Tongue (tissue), 2 donors: ENCODE data around the gene INPP5J. TPM values are rescaled to one million over a fixed set of nuclear protein-coding genes. Genes with fewer than 3 reads are reported as not detected.
A peak's percentile ranks its signal among the peaks of the same experiment; 100 is the strongest.
"Not testable (repeated sequence)": the region's sequence is repeated elsewhere in the genome, so short reads cannot be mapped to it uniquely, and the experiment has no call there.

Experiments used
- DNase-seq: peaks from one replicate; pipeline ENCODE4 v3.0.0-alpha.2; 2015
- total RNA-seq: library from RNA; depleted of rRNA; stranded (reverse); fragments of >200 nt; gene quantifications from one replicate; pipeline ENCODE4 v1.2.3, GENCODE V29; 2014

INPP5J gene
- total RNA-seq, 1 donor from 2014 or later: 3.5 TPM

DNA sequence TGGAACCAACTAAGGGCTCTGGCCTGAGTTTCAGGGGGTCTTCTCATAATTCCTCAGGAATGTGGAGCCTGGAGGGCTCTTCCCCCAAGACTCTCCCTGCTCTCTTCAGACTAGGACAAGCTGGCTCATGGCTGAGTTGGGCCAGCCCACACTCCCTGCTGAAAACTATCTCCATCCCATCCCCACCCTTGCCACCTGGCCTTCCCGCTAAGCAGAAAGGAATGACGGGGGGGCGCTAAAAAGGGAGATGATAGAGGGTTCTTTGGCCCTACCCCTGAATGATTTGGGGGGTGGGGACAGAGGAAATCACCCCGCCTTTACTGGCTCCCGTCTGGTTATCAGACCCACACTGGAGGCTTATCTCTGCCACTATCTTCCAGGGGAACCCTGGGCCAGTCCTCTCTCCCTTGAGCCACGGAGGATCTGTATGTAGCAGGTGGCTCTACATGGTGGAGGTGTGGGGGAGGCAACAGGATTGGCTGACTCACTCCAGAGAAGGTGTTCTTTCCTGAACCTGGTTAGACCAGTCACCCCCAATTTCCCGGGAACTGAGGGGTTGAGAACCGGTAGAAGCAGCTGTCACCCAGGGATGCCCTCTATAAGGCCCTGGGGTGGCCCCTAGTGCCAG lies 35.9 kb upstream of the INPP5J start:
- DNase-seq: no peak

DNA sequence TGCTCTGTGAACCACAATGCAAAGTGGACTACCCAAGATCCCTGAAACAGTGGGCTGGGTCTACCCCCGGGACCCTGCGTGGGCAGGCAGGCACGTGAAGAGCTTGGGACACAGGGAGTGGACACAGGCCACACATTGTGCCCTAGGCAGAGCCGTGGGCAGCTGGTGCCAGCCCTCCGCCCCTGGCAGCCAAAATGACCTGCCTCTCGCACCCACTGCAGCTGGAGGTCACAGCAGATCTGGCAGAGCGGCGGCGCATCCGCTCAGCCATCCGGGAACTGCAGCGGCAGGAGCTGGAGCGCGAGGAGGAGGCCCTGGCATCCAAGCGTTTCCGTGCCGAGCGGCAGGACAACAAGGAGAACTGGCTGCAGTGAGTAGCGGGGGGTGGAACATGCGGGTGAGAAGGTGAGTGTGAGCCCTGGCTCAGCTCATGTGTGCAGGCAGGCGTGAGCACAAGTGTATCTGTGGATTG lies 35.0 kb upstream of the INPP5J start:
- no peak for DNase-seq

DNA sequence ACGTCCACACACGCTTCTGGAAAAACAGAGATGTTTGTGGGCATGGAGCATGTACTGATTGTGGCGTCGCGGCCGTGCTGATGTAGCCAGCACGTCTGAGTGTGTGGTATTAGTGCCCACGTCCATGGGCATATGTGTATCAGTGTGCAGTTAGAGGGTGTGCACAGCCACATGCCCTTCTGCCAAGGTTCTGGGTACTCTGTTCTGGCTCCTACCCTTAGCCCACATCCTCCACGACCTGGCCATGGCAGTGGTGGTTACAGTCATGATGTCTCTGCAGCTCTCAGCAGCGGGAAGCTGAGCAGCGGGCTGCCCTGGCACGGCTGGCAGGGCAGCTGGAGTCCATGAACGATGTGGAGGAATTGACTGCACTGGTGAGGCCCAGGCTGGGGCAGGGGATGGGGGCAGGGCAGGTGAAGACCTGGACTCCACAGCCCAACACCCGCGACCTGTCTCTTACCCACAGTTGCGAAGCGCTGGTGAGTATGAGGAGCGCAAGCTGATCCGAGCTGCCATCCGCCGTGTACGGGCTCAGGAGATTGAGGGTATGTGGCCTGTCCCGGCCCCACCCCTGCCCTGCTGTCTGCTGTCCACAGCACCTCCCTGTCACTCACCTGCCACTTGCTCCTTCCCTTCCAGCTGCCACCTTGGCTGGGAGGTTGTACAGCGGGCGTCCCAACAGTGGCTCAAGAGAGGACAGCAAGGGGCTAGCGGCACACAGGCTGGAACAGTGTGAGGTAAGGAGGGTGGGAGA lies 34.4 kb upstream of the INPP5J start:
- DNase-seq: no peak

DNA sequence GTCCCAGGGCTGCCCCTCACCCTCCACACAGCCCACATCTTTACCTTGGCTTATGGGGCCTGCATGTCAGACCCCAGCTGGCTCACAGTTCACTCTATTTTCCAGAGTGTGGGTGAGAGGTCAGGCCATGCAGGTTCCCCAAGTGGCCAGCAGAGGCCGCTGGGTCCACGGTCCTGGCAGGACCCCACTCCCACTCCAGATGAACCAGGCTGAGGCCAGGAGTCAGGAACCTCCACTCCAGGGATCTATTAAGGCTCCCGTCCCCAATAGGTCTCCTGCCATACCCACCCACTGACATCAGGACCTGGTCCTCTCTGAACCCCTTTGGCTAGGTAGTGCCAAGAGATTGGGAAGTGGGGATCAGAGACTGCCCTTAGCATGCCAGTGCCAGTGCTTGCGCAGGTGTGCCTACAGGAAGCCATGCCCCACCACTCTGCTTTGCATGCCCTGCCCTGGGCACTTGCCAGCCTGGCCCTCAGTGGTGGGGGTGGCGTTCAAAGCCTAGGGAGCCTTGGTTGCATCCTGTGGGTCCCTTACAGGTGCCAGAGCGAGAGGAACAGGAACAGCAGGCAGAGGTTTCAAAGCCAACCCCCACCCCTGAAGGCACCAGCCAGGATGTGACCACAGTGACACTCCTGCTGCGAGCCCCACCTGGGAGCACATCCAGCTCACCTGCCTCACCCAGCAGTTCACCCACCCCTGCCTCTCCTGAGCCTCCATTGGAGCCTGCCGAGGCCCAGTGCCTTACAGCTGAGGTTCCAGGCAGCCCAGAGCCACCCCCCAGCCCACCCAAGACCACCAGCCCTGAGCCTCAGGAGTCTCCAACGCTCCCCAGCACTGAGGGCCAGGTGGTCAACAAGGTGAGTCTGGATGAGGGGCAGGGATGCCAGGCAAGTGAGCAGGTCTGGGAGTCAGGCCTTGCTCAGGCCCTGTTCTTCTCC lies 33.3 kb upstream of the INPP5J start:
- DNase-seq: peak; percentile 61

DNA sequence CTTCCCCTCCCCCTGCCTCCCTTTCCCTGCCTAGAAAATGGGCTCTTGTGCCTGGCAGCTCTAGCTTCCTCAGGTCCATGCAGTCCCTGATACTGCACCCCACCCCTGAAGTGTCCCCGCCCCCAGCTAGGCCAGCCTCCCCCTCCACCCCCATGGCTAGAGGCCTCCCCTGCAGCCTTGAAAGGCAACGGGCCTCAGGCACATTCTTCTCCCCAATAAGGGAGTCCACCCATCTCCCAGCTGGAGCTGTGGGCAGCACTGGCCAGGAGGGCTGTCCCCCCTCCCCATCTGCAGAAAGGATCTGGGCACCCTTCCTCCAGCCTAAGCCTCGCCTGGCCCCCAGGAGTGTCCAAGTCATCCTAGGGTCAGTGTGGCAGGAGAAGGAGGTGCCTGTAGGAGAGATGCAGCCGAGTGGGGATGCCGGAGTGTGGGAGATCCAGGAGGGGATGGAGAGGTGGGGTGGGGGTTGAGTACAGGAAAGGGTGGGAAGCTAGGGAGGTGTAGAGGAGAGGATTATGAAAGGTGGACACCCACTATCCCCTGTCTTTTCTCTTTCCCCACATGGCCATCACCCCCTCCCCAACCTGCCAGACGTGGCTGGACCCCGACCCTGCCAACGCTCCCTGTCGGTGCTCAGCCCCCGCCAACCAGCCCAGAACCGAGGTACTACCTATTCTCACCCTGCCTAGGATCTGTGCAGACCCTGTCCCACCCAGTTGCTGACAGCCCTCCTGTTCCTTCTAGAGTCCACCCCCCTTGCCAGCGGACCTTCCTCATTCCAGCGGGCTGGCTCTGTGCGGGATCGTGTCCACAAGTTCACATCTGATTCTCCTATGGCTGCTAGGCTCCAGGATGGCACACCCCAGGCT lies 32.3 kb upstream of the INPP5J start:
- DNase-seq: no peak

DNA sequence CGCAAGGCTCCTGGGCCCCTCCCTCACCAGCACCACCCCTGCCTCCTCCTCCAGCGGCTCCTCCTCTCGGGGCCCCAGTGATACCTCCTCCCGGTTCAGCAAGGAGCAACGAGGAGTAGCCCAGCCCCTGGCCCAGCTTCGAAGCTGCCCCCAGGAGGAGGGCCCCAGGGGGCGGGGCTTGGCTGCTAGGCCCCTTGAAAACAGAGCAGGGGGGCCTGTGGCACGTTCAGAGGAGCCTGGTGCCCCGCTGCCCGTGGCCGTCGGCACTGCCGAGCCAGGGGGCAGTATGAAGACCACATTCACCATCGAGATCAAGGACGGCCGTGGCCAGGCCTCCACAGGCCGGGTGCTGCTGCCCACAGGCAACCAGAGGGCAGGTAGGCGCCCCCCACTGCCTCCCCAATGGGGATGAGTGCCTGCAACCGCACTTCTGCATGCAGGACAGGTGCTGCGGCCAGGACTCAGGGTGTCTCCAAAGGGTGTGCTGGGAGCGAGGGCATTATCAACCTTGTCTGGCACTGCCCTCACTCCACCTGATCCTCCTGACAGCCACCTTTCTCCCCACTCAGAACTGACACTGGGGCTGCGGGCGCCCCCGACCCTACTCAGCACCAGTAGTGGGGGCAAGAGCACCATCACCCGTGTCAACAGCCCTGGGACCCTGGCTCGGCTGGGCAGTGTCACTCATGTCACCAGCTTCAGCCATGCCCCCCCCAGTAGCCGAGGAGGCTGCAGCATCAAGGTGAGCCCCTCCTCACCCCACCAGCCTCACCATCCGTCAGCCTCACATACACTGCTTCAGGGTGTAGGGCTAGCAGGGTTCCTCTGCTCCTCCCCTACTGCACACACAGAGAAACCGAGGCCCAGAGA lies 31.4 kb upstream of the INPP5J start:
- DNase-seq: no peak

DNA sequence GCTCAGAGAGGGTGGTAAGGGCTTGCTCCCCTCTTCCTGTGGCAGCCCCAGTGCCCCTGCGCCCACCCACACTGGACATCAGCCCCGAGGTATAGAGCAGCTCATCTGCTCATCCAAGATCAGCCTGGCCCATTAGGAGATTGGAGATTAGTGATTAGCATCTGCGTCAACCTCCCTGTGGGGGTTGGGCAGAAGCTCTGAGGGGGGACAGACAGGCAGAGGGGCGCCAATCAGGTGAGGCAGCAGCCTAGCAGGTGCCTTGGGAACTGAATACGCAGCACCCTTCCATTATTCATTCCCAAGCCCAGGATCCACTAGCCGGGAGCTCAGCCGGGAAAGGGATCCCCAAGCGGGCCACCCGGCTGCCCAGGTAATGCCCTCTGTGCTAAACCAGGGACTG lies 30.6 kb upstream of the INPP5J start:
- no peak for DNase-seq

DNA sequence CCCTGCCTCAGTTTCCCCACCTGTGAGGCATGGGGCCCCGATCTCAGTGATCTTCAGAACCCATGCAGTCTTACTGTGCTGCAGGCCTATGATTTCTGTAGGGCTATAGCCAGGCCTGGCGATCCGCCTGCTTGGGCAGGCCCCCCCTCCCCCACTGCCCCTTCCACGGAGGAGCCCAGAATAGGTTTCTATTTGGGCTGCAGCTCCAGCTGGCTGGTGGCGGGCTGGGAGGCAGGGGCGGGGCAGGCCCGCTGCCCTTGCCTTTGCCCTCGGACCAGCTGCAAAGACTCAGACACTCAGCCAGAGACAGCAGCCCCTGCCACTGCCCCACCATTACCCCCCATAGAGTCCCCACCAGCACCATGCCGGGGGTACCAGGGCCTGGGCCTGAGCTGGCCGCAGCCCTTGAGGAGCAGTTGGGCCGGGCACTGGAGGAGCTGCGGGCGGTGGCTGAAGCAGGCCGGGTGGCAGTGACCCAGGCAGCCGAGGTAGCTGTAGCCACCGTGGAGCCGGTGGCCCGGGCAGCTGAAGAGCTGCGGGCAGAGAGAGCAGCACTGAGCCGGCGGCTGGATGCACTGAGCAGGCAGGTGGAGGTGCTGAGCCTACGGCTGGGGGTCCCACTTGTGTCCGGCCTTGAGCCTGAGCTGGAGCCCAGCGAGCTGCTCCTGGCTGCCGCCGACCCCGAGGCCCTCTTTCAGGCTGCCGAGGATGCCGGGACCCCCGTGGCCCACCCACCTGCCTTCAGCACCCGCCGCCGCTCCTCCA lies 29.5 kb upstream of the INPP5J start:
- DNase-seq: peak; percentile 86

DNA sequence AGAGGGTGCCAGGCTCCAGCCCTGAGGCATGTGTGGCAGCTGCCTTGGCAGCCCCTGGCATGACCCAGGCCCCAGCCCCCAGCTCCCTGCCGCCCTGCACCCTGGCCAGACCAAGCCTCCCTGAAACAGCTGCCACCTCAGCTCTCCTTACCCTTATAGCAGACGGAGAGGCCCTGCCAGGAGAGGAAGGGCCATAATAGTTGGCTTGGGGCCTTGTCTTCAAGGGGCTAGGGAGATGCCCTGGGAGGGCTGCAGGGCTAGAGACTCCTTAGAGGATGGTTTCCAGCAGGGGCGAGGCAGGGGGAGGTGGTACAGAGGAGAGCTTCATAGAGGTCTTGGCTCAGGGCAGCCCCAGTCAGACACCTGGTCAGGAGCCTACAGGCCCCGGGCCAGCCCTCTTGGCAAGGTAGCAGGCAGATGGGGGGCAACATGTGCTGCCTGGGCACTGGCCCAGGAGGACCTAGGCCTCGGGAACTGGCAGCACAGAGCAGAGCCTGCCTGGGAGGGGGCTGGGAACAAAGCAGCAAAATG lies 28.7 kb upstream of the INPP5J start:
- DNase-seq: peak; percentile 93

DNA sequence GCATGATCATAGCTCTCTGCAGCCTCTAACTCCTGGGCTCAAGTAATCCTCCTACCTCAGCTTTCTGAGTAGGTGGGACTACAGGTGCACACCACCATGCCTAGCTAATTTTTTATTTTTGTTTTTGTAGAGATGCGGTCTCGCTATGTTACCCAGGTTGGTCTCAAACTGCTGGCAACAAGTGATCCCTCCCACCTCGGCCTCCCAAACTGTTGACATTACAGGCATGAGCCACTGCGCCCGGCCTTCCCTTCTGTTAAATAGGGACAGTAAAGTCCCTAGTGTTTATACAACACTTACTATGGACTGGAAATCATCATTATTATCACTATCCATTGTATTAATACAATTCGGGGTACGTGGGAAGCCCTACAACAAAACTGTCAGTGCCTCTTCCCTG lies 28.0 kb upstream of the INPP5J start:
- DNase-seq: no peak

DNA sequence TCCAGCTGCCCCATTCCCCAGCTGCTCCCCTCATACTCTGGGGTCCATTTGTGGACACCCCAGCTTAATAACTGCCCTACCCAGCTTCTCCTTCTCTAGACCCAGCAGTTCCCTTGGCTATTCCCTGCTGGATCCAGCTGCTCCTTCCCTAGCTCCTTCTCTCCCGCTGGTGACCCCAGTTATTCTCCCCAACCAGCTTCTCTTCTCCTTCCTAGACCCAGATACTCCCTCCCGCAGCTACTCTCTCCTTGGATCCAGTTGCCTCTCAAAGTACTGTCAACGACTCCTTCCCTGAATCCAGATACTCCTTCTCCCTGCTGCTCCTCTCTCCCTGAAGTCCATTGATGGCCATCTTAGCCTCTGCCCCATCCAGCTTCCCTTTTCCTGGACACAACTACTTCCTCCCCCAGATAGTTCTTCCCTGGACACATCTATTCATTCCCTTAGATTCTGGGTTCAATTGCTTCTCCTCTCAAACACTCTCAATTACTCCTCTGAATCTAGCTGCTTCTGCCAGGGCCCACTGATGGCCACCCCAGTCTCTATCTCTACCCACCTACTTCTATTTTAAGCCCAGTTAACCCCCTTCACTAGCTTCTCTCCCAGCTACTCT lies 27.0 kb upstream of the INPP5J start:
- DNase-seq: no peak

DNA sequence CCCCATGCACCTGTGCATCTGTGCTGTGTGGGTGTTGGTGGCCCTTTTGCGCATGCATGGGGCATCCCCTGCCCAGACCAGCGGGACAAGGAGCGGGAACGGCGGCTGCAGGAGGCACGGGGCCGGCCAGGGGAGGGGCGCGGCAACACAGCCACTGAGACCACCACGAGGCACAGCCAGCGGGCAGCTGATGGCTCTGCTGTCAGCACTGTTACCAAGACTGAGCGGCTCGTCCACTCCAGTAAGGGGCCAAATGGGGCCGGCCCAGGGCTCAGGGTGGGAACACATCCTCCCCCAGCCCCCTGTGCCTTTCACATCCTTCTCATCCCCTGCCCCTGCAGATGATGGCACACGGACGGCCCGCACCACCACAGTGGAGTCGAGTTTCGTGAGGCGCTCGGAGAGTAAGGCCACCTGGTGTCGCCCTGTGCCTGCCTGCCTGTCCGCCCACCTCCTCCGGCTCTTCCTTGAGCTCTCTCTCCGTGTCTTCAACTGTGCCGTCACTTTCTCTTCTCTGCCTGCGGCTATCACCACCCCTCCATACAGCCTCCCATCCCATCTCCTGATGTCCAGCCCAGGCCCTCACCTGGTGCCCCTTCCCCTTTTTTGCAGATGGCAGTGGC lies 26.0 kb upstream of the INPP5J start:
- no peak for DNase-seq

DNA sequence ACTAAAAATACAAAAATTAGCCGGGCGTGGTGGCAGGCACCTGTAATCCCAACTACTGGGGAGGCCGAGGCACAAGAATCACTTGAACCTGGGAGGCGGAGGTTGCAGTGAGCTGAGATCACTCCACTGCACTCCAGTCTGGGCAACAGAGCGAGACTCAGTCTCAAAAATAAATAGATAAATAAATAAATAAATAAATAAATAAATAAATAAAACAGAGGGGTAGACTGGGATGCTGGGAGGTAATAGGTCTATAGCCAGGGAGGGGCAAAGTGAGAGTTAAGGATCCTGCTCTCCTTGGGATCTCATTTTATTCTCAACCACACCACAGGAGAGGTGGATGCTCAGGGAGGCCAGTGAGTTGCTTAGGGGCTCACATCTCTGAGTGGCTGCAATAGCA lies 25.2 kb upstream of the INPP5J start:
- DNase-seq: not testable (repeated sequence)

DNA sequence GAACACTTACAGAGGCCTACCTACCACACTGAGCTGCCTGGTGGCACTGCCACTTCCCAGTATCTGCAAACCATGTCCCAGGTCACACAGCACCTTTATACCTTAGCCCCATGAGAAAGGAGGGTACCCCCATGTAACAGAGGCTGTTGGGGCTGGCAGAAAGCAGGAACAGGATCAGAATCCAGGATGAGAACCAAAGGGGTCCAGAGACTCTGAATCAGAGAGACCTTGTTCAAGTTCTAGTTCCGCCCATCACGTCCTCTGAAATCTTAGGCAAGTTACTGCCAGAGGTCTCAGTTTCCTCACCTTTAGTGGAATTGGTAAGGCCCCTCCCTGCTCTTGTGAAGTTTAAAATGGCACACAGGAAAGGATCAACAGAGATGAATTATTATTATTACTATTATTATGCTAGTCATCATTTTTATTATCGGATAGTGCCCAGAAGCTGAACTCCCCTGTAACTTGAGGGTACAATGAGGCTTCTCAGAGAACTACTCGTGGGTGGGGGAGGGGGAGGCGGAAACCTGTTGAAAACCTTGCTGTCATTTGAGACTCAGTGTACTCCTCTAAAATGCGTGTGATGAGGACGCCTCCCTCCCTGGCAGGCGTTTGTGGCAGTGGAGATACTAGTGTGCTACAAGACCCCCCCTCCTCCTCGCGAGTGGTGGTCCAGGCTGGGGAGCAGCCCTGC lies 24.7 kb upstream of the INPP5J start:
- DNase-seq: no peak

DNA sequence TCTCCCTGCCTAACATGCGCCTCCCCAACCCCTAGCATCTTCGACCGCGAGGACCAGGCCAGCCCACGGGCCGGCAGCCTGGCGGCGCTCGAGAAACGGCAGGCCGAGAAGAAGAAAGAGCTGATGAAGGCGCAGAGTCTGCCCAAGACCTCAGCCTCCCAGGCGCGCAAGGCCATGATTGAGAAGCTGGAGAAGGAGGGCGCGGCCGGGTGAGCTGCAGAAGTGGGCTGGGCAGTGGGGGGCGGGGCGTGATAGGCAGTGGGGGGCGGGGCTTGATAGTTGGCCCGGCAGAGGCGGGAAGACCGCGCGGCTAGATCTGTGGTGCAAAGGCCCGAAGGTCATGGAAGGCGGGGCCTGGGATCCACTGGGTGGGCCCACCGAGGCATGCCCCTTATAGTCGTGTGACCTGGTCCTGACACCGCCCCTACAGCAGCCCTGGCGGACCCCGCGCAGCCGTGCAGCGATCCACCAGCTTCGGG lies 24.1 kb upstream of the INPP5J start:
- no peak for DNase-seq

DNA sequence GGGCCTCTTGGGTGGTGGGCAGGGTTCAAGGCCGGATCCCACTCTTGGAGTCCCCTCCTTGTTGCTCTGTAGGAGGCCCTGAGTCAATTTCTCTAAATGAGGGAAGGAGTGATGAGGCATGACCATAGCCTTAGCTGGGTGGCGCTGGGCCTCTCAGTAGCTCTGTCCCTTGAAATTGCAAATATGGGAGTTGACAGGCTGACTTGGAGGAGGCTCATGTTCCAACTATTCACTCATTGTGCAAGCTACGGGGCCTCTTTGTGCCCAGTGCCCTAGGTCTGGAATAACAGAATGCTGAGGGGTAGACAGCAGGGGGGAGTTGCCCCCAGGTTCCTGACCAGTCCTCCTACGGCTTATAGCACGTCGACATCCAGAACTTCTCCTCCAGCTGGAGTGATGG lies 23.4 kb upstream of the INPP5J start:
- no peak for DNase-seq

DNA sequence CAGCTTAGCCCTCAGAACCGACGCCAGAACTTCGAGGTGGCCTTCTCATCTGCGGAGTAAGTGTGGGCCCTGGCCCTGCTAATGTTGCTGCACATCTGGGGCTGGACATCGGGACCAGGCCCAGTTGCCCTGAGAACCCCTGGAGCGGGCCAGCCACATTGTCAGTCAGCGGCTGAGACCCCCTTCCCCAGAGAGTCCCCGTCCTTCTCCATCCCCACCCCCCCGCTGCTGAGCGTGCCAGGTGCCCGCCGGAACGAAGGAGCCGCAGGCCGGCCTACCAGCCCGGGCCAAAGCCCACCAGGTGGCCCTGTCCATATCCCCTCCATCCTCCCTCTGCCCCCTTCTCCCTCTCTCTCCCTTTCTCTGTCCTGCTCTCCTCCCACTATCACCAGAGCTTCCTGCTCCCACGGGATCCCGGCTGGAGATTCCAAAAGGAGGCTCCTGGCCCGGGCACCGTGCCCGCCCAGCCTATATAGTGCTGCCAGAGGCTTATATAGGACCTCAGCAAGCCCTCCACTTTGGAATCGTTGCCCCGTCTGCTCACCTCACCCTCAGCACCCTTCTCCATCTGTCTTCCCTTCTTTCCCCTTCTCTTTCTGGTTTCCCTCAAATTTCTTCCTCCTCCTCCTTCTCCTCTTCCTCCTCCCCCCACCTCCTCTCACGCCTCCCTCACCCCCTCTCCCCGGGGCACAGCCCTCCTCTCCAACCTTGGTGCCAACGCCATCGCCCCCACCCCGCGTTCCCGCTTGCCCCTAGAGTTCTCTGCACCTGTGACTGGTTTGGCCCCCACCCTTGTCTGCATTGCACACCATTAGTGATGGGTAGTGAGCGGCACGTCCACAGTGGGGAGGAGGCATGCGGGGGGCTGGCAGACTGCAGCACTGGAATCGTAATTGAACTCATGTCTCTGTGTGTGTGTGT lies 22.7 kb upstream of the INPP5J start:
- DNase-seq: no peak
